Glomerular visceral epithelial cell (primary cell): Measurements from ENCODE around the gene STXBP1.

Source experiments
- DNase-seq: peaks from one replicate; pipeline ENCODE4 v3.0.0-alpha.2; 2016; ENCODE audit errors: extremely low spot score

STXBP1 gene

GRCh38 chr9:127734747-127735529 lies 122.9 kb downstream of the STXBP1 start, which contains the start of gene TOR2A:
TSS of gene TOR2A (minus strand) at chr9:127735294. CDS start at chr9:127735270, 24 bp downstream.
- DNase-seq = peak; percentile 97

- DNase-seq = no peak
These were observed 123.6 kb downstream of the STXBP1 start for GRCh38 chr9:127735530-127736185.

GRCh38 chr9:127738666-127739065 lies 126.6 kb downstream of the STXBP1 start:
- no peak for DNase-seq

GRCh38 chr9:127739614-127740330 lies 127.7 kb downstream of the STXBP1 start:
- DNase-seq = no peak

- peak; percentile 25 for DNase-seq
These were observed 129.9 kb downstream of the STXBP1 start for GRCh38 chr9:127741831-127742434.
